ENCODE results near the gene RABL6.

RABL6 gene, protein sequence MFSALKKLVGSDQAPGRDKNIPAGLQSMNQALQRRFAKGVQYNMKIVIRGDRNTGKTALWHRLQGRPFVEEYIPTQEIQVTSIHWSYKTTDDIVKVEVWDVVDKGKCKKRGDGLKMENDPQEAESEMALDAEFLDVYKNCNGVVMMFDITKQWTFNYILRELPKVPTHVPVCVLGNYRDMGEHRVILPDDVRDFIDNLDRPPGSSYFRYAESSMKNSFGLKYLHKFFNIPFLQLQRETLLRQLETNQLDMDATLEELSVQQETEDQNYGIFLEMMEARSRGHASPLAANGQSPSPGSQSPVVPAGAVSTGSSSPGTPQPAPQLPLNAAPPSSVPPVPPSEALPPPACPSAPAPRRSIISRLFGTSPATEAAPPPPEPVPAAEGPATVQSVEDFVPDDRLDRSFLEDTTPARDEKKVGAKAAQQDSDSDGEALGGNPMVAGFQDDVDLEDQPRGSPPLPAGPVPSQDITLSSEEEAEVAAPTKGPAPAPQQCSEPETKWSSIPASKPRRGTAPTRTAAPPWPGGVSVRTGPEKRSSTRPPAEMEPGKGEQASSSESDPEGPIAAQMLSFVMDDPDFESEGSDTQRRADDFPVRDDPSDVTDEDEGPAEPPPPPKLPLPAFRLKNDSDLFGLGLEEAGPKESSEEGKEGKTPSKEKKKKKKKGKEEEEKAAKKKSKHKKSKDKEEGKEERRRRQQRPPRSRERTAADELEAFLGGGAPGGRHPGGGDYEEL

DNA sequence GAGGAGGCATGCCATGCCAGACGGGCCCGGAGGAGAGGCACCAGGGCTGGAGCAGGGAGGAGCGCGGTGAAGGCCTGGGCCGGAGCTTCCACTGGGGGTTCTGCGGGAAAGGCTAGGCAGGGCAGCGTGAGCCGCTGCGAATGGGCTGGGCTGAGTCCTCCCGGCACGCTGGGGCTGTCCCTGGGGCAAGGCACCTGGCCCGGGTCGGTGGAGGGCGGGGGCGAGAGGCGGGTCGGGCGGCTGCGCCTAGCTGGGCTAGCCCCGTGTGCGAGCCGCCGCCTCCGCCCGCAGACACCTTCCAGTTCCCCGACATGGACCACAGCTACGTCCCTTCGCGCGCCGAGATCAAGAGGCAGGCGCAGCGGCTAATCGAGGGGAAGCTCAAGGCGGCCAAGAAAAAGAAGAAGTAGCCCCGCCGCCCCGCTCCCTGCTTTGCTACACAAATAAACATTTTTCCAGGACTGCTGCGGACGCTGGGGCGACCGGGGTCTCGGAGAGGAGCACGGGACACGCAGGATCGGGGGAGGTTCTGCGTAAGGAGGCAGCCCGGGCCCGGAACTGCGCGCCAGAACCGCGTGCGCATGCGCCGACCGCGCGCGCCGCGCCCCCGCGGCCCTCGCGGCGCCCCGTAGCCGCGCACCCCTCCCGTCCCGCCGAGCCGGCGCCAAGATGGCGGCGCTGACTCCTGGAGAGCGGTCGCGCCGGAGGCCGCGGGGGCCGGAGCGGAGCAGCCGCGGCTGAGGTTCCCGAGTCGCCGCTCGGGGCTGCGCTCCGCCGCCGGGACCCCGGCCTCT, at the start of gene RABL6:
RABL6 (plus strand) TSS at position 668 of the 794 bp plus-strand sequence. CDS start 249 bp downstream, outside the sequence.
- DNase-seq = peak; percentile 81 to 94 (median 93)

DNA sequence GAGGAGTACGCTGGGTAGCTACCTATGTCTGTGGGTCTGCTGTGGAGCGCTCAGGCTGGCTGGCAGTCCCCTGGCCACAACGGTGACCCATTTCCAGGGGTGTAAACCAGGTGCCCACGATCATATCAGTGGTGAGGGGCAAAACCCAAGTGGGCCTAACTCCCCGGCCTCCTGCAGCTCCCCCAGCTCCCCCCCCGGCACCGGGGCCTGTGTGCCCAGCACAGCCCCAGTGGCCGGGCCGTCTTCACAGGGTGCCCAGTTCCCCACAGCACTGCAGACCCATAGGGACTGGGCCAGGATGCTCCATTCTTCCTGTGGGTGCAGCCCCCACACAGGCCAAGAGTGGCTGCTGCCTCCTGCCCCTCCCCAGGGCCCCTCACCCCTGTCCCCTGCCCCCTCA, 48.7 kb upstream of the RABL6 start:
- no peak for DNase-seq

DNA sequence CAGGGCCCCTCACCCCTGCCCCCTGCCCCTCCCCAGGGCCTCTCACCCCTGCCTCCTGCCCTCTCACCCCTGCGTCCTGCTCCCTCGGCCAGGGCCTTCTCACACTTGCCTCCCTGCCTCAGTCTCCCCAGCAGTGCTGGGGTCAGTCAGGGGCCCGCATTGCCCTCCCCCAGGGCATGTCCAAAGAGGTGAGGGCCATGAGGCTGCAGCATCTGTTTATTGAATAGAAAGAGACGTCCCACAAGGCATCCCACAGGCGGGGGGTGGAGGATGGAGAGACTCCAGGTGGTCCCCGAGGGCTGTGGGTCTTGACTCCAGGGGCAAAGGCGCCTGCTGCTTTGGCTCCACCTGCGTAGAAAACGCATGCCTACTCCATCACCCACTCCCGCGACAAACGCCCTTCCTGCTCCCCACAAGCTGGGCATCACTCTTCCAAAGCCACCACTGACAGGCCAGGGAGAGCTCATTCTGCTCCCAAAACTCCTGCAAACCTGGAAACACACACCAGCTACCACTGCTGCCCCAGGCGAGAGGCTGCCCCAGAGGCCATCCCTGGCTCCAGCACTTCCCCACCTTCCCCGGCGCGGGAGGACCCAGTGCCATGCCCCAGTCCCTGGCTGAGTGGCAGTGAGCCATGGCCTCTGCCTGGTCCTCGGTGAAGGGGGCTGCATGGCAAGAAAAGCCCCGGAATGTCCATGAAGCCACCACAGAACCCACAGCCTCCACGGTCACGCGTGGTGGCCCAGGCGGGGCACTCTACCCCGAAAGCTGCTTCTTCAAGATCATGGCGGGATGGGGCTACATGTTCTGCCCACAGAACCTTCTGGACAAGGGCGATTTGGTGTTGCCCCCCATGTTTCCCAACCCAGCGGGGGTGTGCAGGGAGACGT, 48.1 kb upstream of the RABL6 start:
- no peak for DNase-seq

- DNase-seq = no peak
Measured at GRCh38 chr9:136760424-136760823, 47.3 kb upstream of the RABL6 start.

- peak in 2 of 3 experiments; percentile 18 to 28 for DNase-seq
Measured at GRCh38 chr9:136760834-136761544, 46.8 kb upstream of the RABL6 start.

DNA sequence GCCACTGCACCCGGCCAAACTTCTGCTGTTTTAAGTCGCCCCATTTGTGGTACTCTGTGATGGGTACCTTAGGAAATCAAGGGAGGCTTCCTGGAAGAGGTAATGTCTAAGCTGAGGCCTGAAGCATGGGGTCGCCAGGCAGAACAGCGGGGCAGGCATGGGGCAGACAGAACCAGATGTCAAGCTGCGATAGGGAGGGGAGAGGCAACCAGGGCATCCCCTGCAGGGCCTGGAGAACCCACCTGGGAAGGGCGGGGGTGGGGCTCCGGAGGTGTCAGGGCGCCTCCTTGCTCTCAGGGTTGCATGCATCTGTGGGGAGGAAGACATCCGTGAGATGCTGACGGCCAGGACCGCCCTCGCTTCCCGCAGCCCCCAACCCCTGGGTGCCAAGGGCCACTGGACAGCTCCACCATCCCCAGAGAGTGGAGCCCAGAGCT, 46.2 kb upstream of the RABL6 start:
- DNase-seq = no peak

DNA sequence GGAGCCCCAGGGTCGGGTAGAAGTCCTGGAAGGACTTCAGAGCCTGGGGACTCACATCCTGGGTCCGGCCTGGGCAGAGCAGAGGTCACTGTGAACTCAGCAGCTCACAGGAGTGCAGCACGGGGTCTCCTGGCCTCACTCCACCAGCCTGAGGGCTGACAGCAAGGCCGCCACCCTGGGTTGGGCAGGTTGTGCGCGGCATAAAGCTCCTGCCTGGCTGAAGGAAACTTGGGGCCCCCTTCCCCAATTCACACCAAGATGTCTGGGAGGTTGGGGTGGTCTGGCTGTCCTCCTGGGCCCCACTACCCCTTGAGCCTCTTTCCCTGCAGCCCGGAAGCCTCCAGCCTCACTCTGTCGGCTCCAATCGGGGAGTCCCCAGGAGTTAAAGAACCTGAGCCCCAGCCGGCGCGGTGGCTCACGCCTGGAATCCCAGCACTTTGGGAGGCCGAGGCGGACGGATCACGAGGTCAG, 45.5 kb upstream of the RABL6 start:
- no peak for DNase-seq

- DNase-seq = peak; percentile 44 to 80 (median 70)
Measured at GRCh38 chr9:136762915-136763648, 44.7 kb upstream of the RABL6 start.

DNA sequence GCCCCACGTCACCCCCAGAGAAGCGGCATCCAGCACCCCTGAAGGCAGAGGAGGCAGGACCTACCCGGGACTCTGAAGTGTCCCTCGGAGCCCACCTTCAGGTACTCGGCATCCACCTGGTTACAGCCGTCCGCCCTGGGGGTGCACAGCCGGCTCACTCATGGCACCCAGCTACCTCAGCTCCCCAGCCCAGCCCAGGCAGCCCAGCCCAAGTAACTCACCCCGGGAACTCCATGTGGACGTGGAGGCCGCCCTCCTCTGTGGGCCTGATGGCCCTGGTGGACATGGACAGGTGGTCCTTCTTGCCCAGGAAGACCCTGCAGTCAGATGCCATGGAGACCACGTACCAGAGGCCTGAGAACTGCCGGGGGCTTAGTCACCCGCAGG, 44.1 kb upstream of the RABL6 start:
- DNase-seq = no peak

- peak in 2 of 3 experiments; percentile 91 to 96 for DNase-seq
Measured at GRCh38 chr9:136764301-136764891, 43.4 kb upstream of the RABL6 start, which contains the start of gene LCN15. LCN15 (minus strand) TSS chr9:136764518; CDS start chr9:136764488, 30 bp downstream.

GRCh38 chr9:136765041-136765440, 42.7 kb upstream of the RABL6 start:
- peak in 1 of 3 experiments; percentile 44 for DNase-seq

DNA sequence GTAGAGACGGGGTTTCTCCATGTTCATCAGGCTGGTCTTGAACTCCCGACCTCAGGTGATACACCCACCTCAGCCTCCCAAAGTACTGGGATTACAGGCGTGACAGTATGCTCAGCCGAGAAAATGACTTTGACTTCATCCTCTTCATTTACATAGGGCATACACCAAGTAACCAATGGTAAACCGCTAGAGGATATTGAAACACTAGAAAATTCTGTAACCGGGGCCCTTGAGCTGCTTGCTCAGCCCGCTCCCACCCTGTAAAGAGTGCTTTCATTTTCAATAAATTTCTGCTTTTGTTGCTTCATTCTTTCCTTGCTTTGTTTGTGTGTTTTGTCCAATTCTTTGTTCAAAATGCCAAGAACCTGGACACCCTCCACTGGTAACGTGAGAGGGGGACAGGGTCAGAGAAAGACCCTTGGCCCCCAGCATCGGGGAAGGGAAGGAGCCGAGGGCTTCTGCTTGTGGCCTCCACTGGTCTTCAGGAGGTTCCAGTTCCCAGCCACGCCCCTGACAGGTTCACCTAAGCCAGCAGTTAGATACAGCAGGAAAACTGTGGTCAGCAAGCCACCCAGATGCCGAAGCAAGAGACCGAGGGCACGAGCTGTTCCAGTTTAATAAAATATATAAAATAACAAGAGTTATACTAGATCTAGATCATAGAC, 41.9 kb upstream of the RABL6 start:
- peak in 1 of 3 experiments; percentile 49 for DNase-seq

GRCh38 chr9:136766410-136767120, 41.2 kb upstream of the RABL6 start:
- peak; percentile 56 to 94 (median 78) for DNase-seq

DNA sequence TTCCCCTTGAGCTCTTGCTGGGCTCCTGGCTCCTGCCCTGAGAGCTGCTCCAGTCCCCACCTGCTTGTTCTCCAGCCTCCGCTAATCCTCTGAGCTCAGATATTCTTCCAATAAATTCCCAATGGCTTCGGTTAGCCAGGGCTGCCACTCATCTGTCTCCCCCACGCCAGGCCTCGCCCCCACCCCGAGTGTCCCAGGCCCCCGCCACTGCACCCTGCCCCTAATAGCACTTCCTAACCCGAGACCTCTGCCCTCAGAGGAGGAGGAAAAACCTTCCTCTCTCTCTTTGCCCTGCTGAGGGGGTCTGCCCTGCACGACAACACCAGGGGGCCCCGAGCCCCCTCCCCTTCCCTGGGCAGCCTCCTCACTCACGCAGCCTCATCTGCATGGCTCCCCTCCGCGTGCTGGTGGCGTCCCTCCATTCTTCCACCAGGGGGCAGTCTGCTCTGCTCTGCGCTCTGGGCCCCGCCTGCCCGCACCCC, 38.0 kb upstream of the RABL6 start:
- DNase-seq = peak in 2 of 3 experiments; percentile 34 to 48

- no peak for DNase-seq
Measured at GRCh38 chr9:136771907-136772415, 35.8 kb upstream of the RABL6 start.

GRCh38 chr9:136773386-136774044, 34.2 kb upstream of the RABL6 start:
- no peak for DNase-seq

- DNase-seq = no peak
Measured at GRCh38 chr9:136774416-136775045, 33.2 kb upstream of the RABL6 start.

Measured in NCI-H1417 (cell line).